ENCODE measurements around the gene GEMIN8. TPM values are rescaled to one million over a fixed set of nuclear protein-coding genes. Genes with fewer than 3 reads are reported as not detected.

Gene GEMIN8
- total RNA-seq, 4 donors from 2014 or later, result 20.0 to 59.1 (median 31.7) TPM

- Histone ChIP-seq H3K4me3 (peak overlapping the region; percentile 54 to 55), H3K27me3 (no peaks in the 10 kb centered on the region), H3K4me1 (no peaks in the 10 kb centered on the region), H3K36me3 (no peaks in the 10 kb centered on the region), H3K9me3 (no peaks in the 10 kb centered on the region), H3K27ac (peak overlapping the region; percentile 76 to 79)
- DNase-seq, result no peak
- intact Hi-C loops (cut with DNase I; ENCODE audit: low total_unique reads), result no loop called here
- no peak for TF ChIP-seq CTCF (IDR thresholded peaks at IDR 0.05)
- no peak for TF ChIP-seq POLR2A (IDR thresholded peaks at IDR 0.05)
Observed at GRCh38 chrX:14029039-14029424, 660 bp downstream of the GEMIN8 start.

GRCh38 chrX:14028473-14028872 lies 1.2 kb downstream of the GEMIN8 start:
- Histone ChIP-seq H3K9me3 (no peaks in the 10 kb centered on the region), H3K4me1 (no peaks in the 10 kb centered on the region), H3K4me3 (peak overlapping the region; percentile 54 to 55), H3K27ac (no peak overlapping the region), H3K36me3 (no peaks in the 10 kb centered on the region), H3K27me3 (no peaks in the 10 kb centered on the region)
- DNase-seq, result no peak
- intact Hi-C loops (cut with DNase I; ENCODE audit: low total_unique reads), result no loop called here
- TF ChIP-seq POLR2A (IDR thresholded peaks at IDR 0.05) (no peak), CTCF (IDR thresholded peaks at IDR 0.05) (no peak)

GRCh38 chrX:14027511-14028019 lies 2.1 kb downstream of the GEMIN8 start:
- Histone ChIP-seq H3K36me3 (no peaks in the 10 kb centered on the region), H3K9me3 (no peaks in the 10 kb centered on the region), H3K27ac (no peak overlapping the region), H3K4me3 (no peak overlapping the region), H3K27me3 (no peaks in the 10 kb centered on the region), H3K4me1 (no peaks in the 10 kb centered on the region)
- DNase-seq, result no peak
- intact Hi-C loops (cut with DNase I; ENCODE audit: low total_unique reads), result no loop called here
- TF ChIP-seq CTCF (IDR thresholded peaks at IDR 0.05) (no peak), POLR2A (IDR thresholded peaks at IDR 0.05) (no peak)

- Histone ChIP-seq H3K27me3 (no peaks in the 10 kb centered on the region), H3K4me3 (no peak overlapping the region), H3K4me1 (no peaks in the 10 kb centered on the region), H3K27ac (no peak overlapping the region), H3K9me3 (no peaks in the 10 kb centered on the region), H3K36me3 (no peaks in the 10 kb centered on the region)
- intact Hi-C loops (cut with DNase I; ENCODE audit: low total_unique reads), result no loop called here
- no peak for DNase-seq
- no peak for TF ChIP-seq CTCF (IDR thresholded peaks at IDR 0.05)
- no peak for TF ChIP-seq POLR2A (IDR thresholded peaks at IDR 0.05)
Observed at GRCh38 chrX:14027036-14027435, 2.7 kb downstream of the GEMIN8 start.

- Histone ChIP-seq H3K4me1 (no peaks in the 10 kb centered on the region), H3K27me3 (no peaks in the 10 kb centered on the region), H3K4me3 (no peak overlapping the region), H3K9me3 (no peaks in the 10 kb centered on the region), H3K27ac (no peak overlapping the region), H3K36me3 (no peaks in the 10 kb centered on the region)
- intact Hi-C loops (cut with DNase I; ENCODE audit: low total_unique reads), result no loop called here
- DNase-seq, result no peak
- no peak for TF ChIP-seq POLR2A (IDR thresholded peaks at IDR 0.05)
- no peak for TF ChIP-seq CTCF (IDR thresholded peaks at IDR 0.05)
Observed at GRCh38 chrX:14026121-14026520, 3.6 kb downstream of the GEMIN8 start.
